Caki2 (cell line): ENCODE results near the gene POU2AF3. TPM values are rescaled to one million over a fixed set of nuclear protein-coding genes. Genes with fewer than 3 reads are reported as not detected.
"Not testable (repeated sequence)": the region's sequence is repeated elsewhere in the genome, so short reads cannot be mapped to it uniquely, and the experiment has no call there.

Experiments
- DNase-seq: peaks from one replicate; pipeline ENCODE4 v3.0.0-alpha.2; 2015; ENCODE audit warnings: low read depth
- in situ Hi-C: cut with HindIII; loops from 2 replicates; pipeline ENCODE4 v1.10.0; 2016; ENCODE audit warnings: low sequenced_read_pairs, low pct_unique_long_range_greater_than_20kb, mixed read lengths
- total RNA-seq: library from RNA; depleted of rRNA; stranded (reverse); fragments of >200 nt; shearing (Covaris generic); gene quantifications from 2 replicates; pipeline ENCODE4 v1.2.3, GENCODE V29; 2014; ENCODE audit warnings: low replicate concordance

The POU2AF3 gene
- total RNA-seq, 1 experiment from 2014 or later, result not detected

- DNase-seq, result no peak
- in situ Hi-C loops, result no loop called here
These were observed 650 bp upstream of the POU2AF3 start for GRCh38 chr11:111297696-111298095.

GRCh38 chr11:111299101-111300026 lies 1.0 kb downstream of the POU2AF3 start:
- in situ Hi-C loops, result no loop called here
- peak; percentile 18 for DNase-seq

DNA sequence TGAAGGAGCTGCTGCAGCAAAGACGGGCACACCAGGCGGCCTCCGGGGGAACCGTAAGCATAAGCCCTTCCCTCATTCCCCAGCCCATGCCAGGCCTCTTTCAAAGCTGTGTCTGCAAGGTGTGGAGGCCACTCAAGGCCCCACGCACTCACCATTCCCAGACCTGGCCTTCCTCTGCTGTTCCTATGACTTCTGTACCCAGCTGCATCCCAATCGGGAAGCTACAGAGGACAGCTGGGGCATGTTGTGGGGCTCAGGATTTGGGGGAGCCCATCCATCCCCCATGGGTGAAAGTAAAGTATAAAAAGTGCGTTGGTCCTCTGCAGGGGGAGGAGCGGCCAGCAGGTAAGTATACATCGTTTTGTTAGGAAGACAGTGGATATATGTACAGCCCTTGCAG lies 2.2 kb downstream of the POU2AF3 start:
- in situ Hi-C loops, result no loop called here
- DNase-seq, result no peak

- DNase-seq, result no peak
- in situ Hi-C loops, result no loop called here
These were observed 2.9 kb downstream of the POU2AF3 start for GRCh38 chr11:111301004-111301841.

DNA sequence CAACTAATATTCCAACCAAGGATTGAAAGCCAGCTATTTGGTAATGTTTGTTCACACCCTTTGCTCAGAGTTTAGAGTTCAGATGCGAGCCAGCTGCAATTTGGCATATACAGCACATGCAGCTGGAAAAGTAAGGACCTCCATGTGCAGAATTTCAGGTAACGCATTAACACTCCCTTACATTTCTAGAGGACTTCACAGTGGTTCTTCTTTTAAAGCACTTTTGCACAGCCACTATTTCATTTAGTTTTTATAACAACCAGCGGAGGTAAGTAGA lies 3.4 kb downstream of the POU2AF3 start:
- no peak for DNase-seq
- in situ Hi-C loops, result no loop called here

DNA sequence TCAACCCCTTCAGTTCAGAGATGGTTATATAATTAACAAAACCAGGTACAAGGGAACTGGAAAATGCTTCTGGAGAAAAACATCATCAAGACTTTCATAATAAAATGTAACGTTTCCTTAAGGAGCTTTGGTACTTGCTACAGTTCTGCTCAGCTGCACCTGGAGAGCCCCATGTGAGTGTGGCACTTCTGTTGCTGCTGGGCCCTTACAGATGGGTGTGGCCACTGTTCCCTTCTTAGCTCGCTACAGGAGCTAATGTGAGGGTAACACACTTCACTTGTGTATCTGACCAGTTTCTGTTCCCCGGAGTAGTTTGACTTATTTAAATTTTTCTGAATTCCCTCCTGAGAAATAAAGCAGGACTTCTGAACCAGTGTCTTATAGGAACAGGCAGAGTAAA lies 4.0 kb downstream of the POU2AF3 start:
- no peak for DNase-seq
- in situ Hi-C loops, result no loop called here

- peak; percentile 14 for DNase-seq
- in situ Hi-C loops, result no loop called here
These were observed 5.1 kb downstream of the POU2AF3 start for GRCh38 chr11:111303461-111303860.

DNA sequence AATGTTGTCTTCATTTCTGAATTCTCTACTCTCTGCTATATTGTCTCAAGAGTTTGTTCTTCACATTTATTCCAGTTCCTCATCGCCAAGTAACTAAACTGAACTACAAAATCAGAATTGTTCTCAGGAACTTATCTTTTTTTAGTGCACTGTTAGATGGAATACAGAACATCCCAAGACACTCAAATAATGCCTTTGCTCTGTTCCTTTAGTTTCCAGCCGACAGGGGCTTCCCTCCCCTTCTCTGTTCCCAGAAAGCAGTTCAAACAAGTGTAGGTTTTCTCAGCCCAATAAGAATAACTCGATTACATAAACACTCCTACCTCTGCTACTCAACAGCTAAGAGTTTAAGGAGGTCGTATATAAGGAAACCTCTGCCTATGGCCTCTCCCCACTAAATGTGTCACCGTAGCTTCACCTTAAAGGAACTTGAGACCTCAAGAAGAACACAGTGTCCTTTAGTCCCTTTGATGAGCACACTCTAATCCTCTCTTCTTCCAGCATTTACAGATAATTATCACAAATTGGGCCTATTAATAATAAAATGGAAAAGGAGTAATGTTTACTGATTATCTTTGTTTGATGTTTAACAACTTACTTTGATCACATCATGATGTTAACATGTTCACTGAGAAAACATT lies 6.9 kb downstream of the POU2AF3 start:
- DNase-seq, result no peak
- in situ Hi-C loops, result no loop called here

GRCh38 chr11:111305876-111306275 lies 7.5 kb downstream of the POU2AF3 start:
- DNase-seq, result no peak
- in situ Hi-C loops, result no loop called here

GRCh38 chr11:111306321-111306720 lies 8.0 kb downstream of the POU2AF3 start:
- no peak for DNase-seq
- in situ Hi-C loops, result no loop called here

GRCh38 chr11:111307472-111308108 lies 9.2 kb downstream of the POU2AF3 start:
- DNase-seq, result no peak
- in situ Hi-C loops, result no loop called here

DNA sequence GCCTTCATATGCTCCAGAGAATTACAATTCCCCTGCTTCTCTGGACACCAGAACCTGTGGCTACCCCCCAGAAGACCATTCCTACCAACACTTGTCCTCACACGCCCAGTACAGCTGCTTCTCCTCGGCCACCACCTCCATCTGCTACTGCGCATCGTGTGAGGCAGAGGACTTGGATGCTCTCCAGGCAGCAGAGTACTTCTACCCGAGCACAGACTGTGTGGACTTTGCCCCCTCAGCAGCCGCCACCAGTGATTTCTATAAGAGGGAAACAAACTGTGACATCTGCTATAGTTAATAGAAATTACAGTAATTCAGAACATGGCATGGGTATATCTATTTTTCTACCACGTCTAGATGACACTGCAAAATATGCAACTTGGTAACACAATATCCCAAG lies 9.8 kb downstream of the POU2AF3 start:
- in situ Hi-C loops, result no loop called here
- no peak for DNase-seq

- no peak for DNase-seq
- in situ Hi-C loops, result no loop called here
These were observed 11.0 kb downstream of the POU2AF3 start for GRCh38 chr11:111309215-111309915.

DNA sequence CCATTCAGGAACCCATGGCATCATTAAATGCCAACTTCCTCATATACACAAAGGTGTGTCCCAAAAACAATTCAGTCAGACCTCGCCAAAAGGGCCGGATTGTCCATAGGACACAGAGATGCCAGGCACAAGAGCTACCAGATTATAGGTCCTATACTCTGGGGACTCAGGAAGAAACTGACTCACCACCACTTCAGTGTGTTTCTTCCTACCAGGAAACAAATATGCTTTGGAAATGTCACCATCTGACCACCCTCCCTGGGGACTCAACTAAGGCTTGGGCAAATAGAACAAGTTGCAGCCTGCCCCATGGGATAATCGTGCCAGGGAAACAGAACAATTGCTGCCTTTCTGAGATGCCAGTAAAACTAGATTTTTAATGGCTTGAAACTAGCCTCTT lies 11.7 kb downstream of the POU2AF3 start:
- in situ Hi-C loops, result no loop called here
- DNase-seq, result no peak

- no peak for DNase-seq
- in situ Hi-C loops, result no loop called here
These were observed 12.4 kb downstream of the POU2AF3 start for GRCh38 chr11:111310723-111311122.

- in situ Hi-C loops, result no loop called here
- DNase-seq, result no peak
These were observed 13.7 kb downstream of the POU2AF3 start for GRCh38 chr11:111312076-111312475.

DNA sequence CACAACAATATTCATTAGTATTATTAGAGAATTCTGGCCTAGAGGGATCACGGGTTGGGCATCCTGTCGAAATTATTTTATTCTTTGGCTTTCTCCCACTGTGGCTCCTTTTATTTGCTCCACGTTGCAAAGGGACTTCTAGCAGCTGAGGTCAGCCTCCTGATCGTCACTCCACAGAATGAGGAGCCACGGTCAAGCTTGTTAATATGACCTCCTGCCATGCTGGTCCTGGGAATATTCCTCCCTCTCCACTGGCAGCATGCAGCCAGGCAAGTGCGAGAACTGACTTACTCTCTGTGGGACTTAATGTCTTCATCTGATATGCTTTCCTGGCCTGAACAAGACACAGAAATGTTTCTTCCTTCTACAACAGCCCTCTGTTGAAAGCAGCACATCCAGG lies 20.9 kb downstream of the POU2AF3 start:
- in situ Hi-C loops, result no loop called here
- DNase-seq, result no peak

DNA sequence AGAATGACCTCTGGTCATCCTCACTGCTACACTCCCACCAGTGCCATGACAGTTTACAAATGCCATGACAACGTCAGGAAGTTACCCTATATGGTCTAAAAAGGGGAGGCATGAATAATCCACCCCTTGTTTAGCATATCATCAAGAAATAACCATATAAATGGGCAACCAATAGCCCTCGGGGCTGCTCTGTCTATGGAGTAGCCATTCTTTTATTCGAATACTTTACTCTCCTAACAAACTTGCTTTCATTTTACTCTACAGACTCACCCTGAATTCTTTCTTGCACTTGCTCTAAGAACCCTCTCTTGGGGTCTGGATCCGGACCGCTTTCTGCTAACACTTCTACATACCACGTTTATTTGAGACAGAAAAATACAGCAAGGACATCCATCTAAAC lies 21.9 kb downstream of the POU2AF3 start:
- DNase-seq, in situ Hi-C loops: not testable (repeated sequence)
